Stimulated activated CD8-positive, alpha-beta memory T cell treated with anti-CD3 and anti-CD28 coated beads, Interleukin-15, amount 100 ng/mL, for 24 hours (primary cell): ENCODE results near the gene VAV2.

Experiments used
- DNase-seq: peaks from one replicate; pipeline ENCODE4 v3.0.0-alpha.2; 2020; ENCODE audit warnings: low read depth

VAV2 gene

DNA sequence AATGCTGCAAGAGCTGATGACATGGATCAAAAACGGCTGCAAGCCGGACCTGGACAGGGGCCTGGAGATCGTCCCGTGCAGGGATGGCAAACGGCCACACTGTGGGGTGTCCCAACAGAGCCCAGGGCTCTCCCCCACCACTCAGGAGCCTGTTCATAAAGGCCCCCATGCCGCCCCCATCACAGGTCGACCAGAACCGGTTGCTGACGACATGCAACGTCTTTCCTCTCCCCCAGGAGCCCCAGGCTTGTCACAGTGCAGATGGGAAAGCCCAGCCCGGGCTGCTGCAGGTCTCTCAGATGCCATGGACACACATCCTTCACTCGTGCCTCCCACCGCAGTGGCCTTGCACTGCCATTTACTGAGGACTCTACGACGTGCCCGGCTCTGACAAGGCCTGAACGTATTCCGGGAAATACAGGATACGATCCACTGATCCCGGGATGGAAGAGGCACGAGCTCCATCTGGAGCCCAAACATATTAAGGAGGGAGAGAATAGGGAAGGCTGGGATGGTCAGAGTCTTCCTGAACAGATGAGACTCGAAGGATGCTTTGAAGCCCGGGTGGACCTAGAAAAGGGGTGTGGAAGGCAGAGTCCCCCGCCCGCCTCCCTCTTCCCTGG lies 177.4 kb downstream of the VAV2 start:
- DNase-seq = no peak

DNA sequence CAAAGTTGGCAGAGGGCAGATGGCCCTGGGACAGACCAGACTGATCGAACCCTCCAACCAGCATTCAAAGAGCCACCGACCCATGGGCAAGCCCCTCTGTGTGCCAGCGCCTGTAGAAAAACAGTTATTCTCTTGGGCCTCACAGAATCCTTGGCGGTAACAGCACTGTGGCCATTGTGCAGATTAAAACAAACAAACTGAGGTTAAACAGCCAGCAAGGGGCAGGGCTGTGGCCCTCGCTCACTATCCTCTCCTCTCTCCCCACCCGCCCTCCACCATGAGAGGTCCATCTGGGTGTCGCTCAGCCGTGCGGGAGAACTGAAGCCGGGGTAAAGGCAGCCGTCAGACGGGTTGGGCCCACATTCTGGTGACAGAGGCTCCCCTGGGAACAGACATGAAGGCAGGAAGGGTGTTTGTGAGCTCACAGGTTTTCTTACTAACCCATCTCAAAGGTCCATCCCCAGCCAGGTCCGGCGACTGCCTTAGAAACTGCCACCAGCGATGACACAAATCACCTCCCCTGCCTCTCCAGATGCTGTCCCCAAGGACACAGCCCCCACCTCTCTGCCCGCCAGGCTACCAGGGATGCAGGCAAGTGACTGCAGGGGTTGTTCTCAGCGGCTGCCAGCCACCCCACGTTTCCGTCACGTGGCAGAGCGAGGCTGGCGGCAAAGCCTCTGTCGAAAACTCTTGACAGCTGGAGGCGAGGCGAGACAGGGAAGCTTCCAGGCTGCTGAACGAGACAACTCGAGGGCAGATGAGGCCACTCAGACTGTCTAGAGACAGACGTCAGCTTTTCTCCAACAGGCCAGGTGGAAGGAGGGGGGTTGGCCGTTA lies 178.2 kb downstream of the VAV2 start:
- no peak for DNase-seq

DNA sequence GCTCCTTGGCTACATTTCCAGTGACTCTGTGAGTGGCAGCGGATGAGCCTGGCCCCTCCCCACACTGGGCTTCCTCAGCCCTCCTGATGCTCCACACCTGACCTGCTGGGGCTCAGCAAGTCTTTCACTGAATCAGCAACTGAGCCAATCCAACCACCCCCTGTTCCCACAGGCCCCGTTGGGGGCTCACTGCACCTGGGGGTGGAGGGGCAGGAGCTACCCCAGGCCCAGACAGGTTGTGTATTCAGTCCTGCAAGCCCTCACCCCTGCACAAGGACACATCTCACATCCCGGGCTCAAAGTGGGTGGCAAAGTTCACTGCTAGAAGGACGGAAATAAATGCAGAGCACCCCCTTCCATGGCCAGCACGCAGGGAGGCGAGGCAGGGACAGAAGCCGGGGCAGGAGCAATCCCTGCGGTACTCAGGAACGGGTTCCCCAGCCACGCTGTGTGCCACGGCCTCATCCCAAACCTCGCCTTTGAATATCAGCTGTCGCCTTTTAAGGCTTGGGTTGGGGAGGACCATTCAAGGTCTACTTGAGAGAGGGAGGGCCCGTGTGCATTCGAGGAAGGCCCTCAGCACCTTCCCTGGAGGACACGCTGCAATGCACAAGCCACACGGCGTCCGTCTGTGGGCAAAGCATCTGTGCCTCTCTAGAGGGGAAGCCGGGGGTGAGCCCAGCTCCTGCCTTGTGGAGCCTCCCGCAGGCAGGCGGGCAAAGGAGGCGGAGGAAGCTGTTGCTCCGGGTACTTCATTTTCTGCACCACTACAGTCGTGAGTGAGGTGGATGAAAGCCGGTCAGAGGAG lies 179.0 kb downstream of the VAV2 start:
- no peak for DNase-seq

DNA sequence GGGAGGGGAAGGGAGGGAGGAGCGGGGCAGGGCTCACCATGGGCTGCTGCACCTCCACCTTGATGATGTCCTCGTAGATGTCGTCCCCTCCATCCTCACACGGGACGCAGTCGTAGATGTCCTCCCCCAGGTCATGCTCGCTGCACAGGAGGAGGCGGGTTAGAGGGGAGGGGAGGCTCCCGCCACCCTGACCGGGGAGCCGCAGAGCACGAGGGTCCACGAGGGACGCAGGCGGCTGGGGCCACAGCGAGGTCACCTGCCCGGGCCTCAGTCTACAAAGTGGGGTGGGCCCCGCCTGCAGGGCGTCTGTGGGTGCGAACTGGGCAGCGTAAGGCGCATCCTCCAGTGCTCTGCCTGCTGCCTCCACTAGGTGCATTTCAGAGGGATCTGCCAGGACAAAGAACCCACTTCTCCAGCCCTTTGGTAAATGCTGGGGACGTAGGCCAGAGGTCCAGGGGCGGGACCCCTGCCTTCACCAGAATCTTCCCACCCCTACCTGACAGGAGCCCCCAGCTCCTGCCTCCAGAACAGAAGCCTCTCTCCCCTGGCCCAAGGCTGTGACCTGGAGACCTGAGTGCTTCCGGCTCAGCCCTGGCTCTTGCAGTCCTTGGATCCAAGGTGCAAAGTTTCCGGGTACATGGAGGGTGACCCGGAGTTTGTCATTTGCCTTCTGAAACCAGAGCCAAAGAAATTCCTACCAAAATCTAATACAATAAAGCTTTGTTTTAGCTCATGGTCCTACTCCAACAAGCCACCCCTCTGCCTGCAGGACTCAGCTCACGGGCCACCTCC lies 179.9 kb downstream of the VAV2 start:
- no peak for DNase-seq

DNA sequence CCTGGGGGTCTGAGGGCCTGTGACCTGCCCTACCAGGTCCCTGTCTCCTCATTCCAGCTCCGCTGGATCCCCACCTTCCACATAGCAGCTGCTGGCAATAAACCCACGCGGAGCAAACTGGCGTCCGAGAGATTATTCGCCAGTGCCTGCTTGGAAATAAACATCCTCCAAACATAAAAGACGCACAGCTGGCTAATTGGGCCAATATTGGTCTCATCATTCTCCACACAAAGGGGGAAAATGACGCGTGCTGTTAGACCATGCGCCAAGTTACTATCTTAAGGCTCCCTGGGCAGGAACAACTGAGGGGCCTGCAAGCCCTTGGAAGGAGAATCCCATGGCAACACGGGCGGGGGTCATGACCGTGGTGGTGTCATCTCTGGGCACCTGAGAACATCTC lies 180.7 kb downstream of the VAV2 start:
- no peak for DNase-seq

DNA sequence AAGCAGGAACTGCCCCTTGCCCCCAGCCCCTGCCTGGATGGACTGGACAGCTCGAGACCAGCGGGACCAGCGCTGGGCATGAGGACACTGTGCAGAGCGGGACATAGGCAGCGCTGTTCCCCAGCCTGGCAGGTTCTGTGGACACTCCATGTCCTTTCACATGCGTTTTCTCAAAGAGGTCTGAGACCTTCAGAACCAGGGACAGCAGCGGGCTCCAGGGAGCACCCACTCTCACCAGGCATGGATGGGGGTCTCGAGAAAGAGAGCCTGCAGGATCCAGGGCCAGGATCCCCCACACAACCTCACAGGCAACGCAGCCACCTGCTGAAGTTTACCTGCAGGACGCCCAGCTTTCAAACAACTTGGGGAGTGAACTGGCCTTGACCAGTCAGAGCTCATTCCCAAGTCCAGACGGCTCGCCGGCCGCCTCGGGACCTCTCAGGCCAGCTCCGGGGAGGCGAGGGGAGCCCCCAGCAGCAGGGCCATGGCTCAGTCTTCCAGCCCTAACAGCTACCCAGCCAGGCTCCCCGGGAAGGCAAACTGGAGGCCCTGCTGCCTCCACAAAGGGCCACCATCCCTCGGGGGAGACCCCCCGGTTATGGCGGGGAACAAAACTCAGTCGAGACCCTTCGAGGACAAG lies 181.4 kb downstream of the VAV2 start:
- no peak for DNase-seq

DNA sequence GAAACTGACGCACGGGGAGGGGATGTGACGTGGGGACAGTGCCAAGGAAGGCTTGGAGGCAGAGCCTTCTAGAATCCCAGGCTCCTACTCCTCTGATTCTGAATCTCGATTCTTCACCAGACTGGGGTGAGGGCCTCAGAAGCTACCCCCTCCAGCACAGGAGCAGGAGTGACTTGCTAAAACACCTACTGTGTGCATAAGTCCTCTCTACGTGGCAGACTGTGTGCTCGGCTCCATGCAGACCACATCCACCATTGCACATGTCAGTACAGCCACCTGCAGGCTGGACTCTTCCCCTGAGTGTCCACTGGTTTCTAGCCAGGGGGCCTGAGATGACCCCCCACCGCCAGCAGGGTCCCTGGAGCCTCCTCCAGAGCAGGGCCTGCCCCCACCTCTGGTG lies 182.8 kb downstream of the VAV2 start:
- no peak for DNase-seq

DNA sequence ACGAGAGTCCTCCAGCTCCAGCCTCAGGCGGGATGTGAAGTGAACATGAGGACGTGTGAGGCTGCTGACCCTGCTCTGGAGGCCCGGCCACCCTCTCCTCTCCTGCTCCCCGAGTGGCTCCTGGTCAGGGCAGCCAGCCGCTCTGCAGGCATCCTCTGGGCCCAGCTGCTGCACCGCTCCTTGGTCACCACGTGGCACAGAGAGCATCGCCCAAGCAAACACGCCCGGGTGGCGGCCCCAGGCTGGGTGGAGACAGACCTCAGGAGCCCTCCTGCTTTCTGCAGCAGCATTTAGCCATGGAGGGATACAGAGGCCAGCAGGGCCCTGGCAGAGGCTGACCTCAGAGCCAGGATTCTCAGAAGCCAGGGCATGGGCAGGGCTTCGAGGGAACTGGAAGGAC lies 184.3 kb downstream of the VAV2 start:
- DNase-seq = no peak

DNA sequence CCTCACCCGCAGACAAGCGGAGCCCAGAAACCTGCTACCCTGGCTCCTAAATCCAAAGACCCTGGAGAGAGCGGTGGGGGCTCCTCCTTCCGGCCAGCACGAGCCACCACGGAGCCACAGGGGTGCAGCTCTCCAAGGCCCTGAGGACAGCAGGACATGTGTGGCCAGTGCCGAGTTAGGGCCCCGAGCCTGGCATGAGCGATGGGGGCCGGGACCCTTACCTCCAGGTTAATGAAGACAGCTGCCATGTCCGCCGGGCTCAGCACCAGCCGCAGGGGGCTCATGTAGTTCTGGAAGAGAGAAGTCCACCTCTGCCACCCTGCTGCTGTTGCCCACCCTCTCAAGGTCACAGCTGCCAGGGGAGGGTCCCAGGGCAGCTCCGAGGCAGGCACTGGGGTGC lies 185.1 kb downstream of the VAV2 start:
- DNase-seq = no peak

DNA sequence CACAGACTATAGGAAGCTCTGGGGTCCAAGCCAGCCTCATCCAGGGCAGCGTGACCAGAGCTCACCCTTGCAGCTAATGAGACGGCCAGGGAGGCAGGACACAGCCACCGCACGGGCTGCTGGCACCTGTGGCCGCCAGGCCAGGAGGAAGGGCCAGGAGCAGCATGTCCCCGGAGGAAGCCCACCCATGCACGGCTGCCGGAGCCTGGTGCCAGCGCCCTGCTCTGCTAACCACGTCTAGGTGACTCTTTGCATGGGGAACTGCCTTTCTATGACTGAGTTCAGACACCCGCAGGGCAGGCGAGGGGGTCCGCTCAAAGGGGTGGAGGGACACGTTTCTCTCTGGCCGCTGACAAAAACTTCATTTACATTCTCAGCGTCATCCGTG lies 185.5 kb downstream of the VAV2 start:
- no peak for DNase-seq

DNA sequence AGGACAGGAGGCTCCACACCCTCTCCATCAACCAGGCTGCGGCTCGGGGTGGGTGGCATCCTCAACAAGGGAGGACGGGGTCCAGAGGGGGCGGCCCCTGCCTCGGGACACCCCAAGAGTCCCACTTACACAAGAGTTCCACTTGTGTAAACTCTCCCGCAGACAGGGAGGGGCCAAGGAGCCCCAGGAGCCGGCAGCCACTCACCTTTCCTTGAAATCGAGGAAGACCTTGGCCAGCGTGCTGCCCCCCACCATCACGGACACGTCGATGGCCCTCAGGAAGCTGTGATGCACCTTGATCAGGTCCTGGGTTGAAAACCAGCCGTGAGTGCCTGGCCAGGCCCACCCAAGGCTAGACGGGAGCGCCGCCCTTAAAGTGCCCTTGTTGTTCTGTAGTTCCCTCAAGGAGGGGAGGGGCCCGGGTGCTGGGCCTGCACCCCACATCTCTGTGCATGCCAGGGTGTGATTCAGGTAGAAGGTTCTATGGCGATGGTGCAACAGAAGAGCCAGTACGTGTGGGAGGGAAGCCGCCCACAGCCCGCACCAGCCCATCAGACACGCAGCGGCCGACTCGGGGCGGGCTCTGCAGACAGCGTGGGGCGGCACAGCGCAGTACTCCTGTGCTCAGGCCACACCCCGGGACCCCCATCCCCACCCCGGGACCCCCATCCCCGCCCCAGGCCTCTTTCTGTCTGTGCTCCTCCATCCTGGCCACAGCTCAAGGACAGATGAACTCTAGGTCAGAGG lies 186.1 kb downstream of the VAV2 start:
- no peak for DNase-seq

DNA sequence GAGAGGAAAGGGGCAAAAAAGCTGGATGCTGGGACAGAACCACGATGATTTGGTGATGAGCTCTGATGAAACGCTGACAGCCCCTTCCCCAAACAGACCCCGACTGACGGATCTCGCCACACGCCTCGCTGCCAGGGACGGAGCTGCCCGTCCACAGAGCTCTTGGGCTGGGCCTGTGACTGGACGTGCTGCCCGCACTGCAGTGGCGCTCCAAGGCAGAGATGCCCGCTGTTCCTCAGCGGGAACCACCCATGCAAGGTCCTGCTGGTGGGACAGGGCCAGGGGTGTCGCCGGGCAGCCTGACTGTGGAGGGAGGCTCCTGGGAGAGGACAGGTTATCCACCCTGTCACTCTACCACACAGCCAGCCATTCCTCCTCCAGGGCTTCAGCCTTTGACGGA lies 187.9 kb downstream of the VAV2 start:
- no peak for DNase-seq

DNA sequence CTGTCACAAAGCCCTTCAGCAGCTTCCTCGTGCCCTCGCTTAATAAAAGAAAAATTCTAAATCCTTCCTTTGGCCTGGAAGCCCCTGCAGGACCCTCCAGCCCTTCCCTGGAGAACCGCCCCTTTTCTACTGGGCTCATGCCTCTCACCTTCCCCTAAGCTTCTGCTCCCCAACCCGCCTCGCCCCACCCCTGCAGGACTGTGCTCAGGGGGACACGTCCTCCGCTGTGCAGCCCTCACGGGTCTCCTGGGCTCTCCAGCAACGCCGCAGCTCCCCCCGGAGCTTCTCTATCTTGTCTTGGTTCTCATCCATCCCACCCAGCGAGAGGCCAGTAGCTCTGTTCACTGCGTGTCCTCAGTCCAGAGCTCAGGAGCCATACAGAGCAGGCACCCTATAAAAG lies 188.4 kb downstream of the VAV2 start:
- no peak for DNase-seq

DNA sequence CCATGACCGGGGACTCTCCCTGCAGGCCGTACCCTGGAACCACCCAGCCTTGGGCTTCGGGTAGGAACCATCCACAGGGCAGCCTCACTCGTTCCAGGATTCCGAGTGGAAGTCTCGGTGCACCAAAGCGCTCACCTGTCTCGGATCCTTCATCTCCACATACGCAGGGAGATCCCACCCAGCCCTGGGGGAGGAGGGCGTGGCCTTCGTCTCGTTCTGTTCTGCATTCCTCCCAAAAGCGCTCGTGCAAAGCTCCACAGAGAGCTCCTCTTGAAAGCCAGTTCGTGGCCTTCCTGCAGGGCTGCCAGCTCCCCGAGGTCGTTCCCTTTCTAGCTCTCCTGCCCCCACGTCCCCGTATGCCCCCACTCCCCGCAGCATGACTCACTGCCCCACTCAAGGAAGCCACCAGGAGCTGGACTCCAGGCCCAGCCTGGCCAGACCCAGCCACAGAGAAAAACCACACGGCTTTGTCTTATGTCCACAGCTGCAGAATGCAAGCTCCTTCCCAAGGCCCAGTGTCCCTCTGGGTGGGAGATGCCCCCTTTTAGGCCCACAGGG lies 189.0 kb downstream of the VAV2 start:
- no peak for DNase-seq

DNA sequence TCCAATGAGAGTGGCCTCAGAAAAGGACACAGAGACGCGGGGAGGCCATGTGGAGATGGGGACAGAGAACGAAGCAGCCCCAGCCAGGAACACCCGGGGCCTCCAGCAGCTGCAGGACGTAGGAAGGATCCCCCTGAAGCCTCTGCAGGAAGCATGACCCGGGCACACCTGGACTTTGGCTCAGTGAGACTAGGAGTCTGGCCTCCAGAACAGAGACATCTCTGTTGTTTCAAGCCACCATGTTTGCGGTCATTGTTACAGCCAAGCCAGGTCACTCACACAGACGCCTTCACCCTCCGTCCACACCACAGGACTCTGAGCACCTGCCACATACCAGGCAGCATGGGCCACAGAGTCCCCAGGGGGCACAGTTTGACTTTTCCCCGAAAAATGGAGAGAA lies 190.4 kb downstream of the VAV2 start:
- DNase-seq = no peak

DNA sequence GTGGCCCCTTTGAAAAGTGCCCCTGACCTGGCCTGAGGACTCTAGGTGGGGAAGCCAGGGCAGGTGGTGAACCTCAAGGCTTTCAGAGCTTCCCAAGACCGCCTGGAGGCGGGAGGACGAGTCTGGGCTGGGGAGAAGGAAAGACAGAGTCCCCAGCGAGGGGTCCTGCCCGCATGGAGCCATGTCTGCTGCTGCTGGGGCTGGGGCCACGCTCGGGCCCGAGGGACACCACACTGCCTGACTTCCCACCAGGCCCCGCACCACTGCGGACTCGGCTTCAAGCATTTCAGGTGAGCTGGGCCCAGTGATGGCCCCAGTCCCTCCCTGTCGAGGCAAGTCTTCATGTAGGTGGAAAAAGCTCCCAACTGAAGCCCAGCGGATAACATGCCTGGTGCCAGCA lies 191.9 kb downstream of the VAV2 start:
- no peak for DNase-seq

DNA sequence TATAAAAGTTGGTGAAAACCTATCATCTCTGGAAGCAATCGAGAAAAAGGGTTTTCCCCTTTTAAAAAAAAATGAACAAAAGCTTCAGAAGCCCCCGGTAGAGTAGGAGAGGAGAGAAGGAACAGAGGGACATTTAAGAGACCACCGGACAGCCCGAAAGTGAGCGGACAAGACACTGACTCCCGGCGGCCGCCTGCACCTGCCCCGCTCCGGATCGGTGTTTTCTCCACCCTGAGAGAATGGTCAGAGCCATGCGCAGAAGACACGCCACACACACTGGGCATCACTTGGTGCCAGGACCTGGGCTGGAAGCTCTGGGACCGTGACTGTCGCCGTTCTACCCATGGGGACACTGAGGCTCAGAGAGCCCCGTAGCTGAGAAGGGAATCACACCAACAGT lies 192.4 kb downstream of the VAV2 start:
- no peak for DNase-seq

DNA sequence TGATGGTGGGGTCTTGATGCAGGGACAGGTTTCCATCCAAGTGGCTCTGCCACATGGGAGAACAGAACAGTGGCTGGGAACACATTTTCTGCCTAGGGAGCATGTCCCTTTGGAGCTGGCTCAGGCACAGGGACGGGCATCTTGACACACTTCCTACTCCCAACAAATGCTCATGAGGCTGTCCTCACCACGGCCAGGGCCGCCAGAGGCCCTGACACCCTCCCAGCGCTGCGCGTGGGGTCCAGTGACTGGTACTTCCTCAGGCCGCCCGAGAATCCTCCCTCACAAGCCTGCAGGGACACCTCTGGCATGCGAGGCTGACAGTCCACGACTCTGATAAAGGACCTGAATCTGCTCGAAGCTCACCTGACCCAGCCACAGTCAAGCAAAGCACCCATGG lies 193.0 kb downstream of the VAV2 start:
- DNase-seq = no peak

DNA sequence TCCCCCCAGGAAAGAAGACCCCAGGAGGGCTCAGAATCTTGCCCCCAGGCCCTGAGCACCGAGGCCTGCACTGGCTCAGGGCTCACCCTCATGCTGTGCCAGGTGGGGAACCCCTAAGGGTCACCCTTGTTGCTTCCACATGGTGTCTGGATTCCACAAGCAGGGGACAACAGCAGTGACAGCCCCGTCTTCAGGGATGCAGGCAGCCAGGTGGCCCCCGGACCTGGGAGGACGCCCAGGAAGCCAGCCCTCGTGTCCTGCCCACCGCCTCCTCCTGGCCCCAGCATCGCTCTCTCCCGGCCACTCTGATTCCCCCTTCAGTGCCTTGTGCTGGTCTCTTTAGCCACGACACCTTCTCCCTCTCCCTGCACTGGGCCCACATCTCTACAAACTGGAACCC lies 194.0 kb downstream of the VAV2 start:
- no peak for DNase-seq

DNA sequence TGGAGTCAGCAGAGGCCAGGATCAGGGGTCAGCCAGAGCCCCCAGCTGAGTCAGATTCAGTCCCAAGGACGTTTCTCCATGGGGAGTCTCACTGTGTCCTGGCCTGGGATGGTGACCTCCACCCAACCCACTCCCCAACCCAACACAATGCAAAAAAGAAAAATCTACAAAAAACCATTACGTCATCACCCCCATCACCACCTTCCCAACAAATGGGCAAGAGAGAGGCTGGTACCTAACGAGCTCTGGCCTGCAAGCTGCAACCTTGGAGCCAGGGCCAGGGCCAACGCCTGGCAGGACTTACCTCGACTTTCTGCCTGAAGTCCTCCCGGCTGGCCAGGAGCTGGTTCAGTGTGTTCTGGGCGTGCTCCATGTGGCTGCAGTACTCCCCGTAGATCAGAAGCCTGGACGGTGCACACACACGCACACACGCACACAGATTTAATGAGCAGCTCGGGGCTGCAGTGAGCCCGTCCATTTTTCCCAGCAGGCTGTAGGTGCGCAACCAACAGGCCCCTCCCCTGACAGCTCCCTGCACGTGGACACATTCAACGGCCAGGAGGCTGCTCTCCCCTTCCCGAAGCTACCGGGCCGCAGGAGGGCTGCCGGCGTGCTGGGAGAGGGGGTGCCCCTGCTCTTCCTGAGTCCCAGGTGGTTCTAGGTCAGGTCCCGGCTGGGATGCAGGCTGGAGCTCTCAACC lies 194.6 kb downstream of the VAV2 start:
- no peak for DNase-seq
